Stimulated activated effector memory CD8-positive, alpha-beta T cell treated with anti-CD3 and anti-CD28 coated beads, Interleukin-12 subunit alpha, Interleukin-12 subunit beta, amount 100 ng/mL, for 72 hours (primary cell): Measurements from ENCODE around the gene SPATA33.
A peak's percentile ranks its signal among the peaks of the same experiment; 100 is the strongest.

Experiments
- ATAC-seq: fragments of 150-1000 bp; cut with Tn5 transposase; 2 replicates; pipeline ENCODE4 v1.10.0; 2021
- DNase-seq, 2 donors: peaks; one replicate each; pipeline ENCODE4 v3.0.0; 2021 to 2022; ENCODE audit warnings: low spot score in 2 of 2
- H3K27ac Mint-ChIP-seq: one replicate; pipeline ENCODE4 v1.8.0; 2022; ENCODE audit warnings: mild to moderate bottlenecking, mixed read lengths
- H3K36me3 Mint-ChIP-seq: one replicate; pipeline ENCODE4 v1.8.0; 2022; ENCODE audit warnings: mild to moderate bottlenecking, mixed read lengths
- H3K4me1 Mint-ChIP-seq: one replicate; pipeline ENCODE4 v1.8.0; 2022; ENCODE audit warnings: mixed read lengths
- H3K4me3 Mint-ChIP-seq: one replicate; pipeline ENCODE4 v1.8.0; 2022; ENCODE audit warnings: mild to moderate bottlenecking, mixed read lengths
- H3K9me3 Mint-ChIP-seq: one replicate; pipeline ENCODE4 v1.8.0; 2022; ENCODE audit warnings: mixed read lengths

SPATA33 gene

GRCh38 chr16:89704281-89704680, 46.6 kb downstream of the SPATA33 start:
- Mint-ChIP-seq H3K27ac (no peak overlapping the region), H3K4me1 (peaks cover 19% of the 10 kb centered on the region), H3K9me3 (no peaks in the 10 kb centered on the region), H3K4me3 (no peak overlapping the region), H3K36me3 (peaks cover 9% of the 10 kb centered on the region)
- no peak for DNase-seq
- ATAC-seq = no peak

- Mint-ChIP-seq H3K4me3 (no peak overlapping the region), H3K36me3 (peaks cover 5% of the 10 kb centered on the region), H3K9me3 (no peaks in the 10 kb centered on the region), H3K4me1 (peaks cover 16% of the 10 kb centered on the region), H3K27ac (no peak overlapping the region)
- DNase-seq = no peak
- ATAC-seq = no peak
These were observed 47.4 kb downstream of the SPATA33 start for GRCh38 chr16:89705006-89705405.

- H3K9me3 Mint-ChIP-seq = no peaks in the 10 kb centered on the region
- no peak overlapping the region for H3K4me3 Mint-ChIP-seq
- no peak for DNase-seq
- ATAC-seq = no peak
- peaks cover 11% of the 10 kb centered on the region for H3K4me1 Mint-ChIP-seq
- no peak overlapping the region for H3K27ac Mint-ChIP-seq
- H3K36me3 Mint-ChIP-seq = no peaks in the 10 kb centered on the region
These were observed 49.1 kb downstream of the SPATA33 start for GRCh38 chr16:89706518-89707260.

- no peak overlapping the region for H3K4me3 Mint-ChIP-seq
- H3K27ac Mint-ChIP-seq = no peak overlapping the region
- ATAC-seq (no peak), DNase-seq (no peak)
- peaks cover 6% of the 10 kb centered on the region for H3K4me1 Mint-ChIP-seq
- no peaks in the 10 kb centered on the region for H3K36me3 Mint-ChIP-seq
- H3K9me3 Mint-ChIP-seq = no peaks in the 10 kb centered on the region
These were observed 50.1 kb downstream of the SPATA33 start for GRCh38 chr16:89707695-89708094.

- H3K4me1 Mint-ChIP-seq = peaks cover 6% of the 10 kb centered on the region
- no peak overlapping the region for H3K4me3 Mint-ChIP-seq
- ATAC-seq (no peak), DNase-seq (no peak)
- no peaks in the 10 kb centered on the region for H3K36me3 Mint-ChIP-seq
- H3K27ac Mint-ChIP-seq = no peak overlapping the region
- H3K9me3 Mint-ChIP-seq = no peaks in the 10 kb centered on the region
These were observed 50.9 kb downstream of the SPATA33 start for GRCh38 chr16:89708481-89708931.

GRCh38 chr16:89709166-89709565, 51.5 kb downstream of the SPATA33 start:
- H3K36me3 Mint-ChIP-seq = peaks cover 3% of the 10 kb centered on the region
- ATAC-seq (no peak), DNase-seq (no peak)
- no peaks in the 10 kb centered on the region for H3K9me3 Mint-ChIP-seq
- H3K27ac Mint-ChIP-seq = no peak overlapping the region
- H3K4me1 Mint-ChIP-seq = peaks cover 6% of the 10 kb centered on the region
- H3K4me3 Mint-ChIP-seq = no peak overlapping the region

- H3K4me3 Mint-ChIP-seq = no peak overlapping the region
- ATAC-seq = no peak
- no peak overlapping the region for H3K27ac Mint-ChIP-seq
- peaks cover 10% of the 10 kb centered on the region for H3K36me3 Mint-ChIP-seq
- DNase-seq = no peak
- peaks cover 6% of the 10 kb centered on the region for H3K4me1 Mint-ChIP-seq
- H3K9me3 Mint-ChIP-seq = no peaks in the 10 kb centered on the region
These were observed 52.2 kb downstream of the SPATA33 start for GRCh38 chr16:89709716-89710432.

- Mint-ChIP-seq H3K4me3 (no peak overlapping the region), H3K4me1 (peaks cover 4% of the 10 kb centered on the region), H3K36me3 (peaks cover 20% of the 10 kb centered on the region), H3K9me3 (no peaks in the 10 kb centered on the region), H3K27ac (no peak overlapping the region)
- no peak for ATAC-seq
- no peak for DNase-seq
These were observed 53.3 kb downstream of the SPATA33 start for GRCh38 chr16:89710709-89711564.

- Mint-ChIP-seq H3K9me3 (no peaks in the 10 kb centered on the region), H3K4me1 (no peaks in the 10 kb centered on the region), H3K36me3 (peaks cover 26% of the 10 kb centered on the region), H3K4me3 (peak overlapping the region; percentile 67), H3K27ac (no peak overlapping the region)
- DNase-seq = peak; percentile 73 to 95
- peak; percentile 73 for ATAC-seq
These were observed 54.1 kb downstream of the SPATA33 start for GRCh38 chr16:89711601-89712273.

- peaks cover 30% of the 10 kb centered on the region for H3K36me3 Mint-ChIP-seq
- DNase-seq = no peak
- peak overlapping the region; percentile 67 for H3K4me3 Mint-ChIP-seq
- no peak for ATAC-seq
- no peaks in the 10 kb centered on the region for H3K9me3 Mint-ChIP-seq
- no peak overlapping the region for H3K27ac Mint-ChIP-seq
- no peaks in the 10 kb centered on the region for H3K4me1 Mint-ChIP-seq
These were observed 54.7 kb downstream of the SPATA33 start for GRCh38 chr16:89712274-89712781.

- peaks cover 30% of the 10 kb centered on the region for H3K4me1 Mint-ChIP-seq
- H3K9me3 Mint-ChIP-seq = no peaks in the 10 kb centered on the region
- DNase-seq (no peak), ATAC-seq (no peak)
- no peak overlapping the region for H3K27ac Mint-ChIP-seq
- no peak overlapping the region for H3K4me3 Mint-ChIP-seq
- H3K36me3 Mint-ChIP-seq = peaks cover 40% of the 10 kb centered on the region
These were observed 58.9 kb downstream of the SPATA33 start for GRCh38 chr16:89716493-89716892.

GRCh38 chr16:89716916-89717687, 59.5 kb downstream of the SPATA33 start:
- DNase-seq (no peak), ATAC-seq (no peak)
- H3K9me3 Mint-ChIP-seq = no peaks in the 10 kb centered on the region
- H3K4me1 Mint-ChIP-seq = peaks cover 30% of the 10 kb centered on the region
- H3K36me3 Mint-ChIP-seq = peaks cover 40% of the 10 kb centered on the region
- no peak overlapping the region for H3K4me3 Mint-ChIP-seq
- no peak overlapping the region for H3K27ac Mint-ChIP-seq

- Mint-ChIP-seq H3K9me3 (no peaks in the 10 kb centered on the region), H3K27ac (no peak overlapping the region), H3K36me3 (peaks cover 47% of the 10 kb centered on the region), H3K4me1 (peaks cover 36% of the 10 kb centered on the region), H3K4me3 (no peak overlapping the region)
- DNase-seq (no peak), ATAC-seq (no peak)
These were observed 60.3 kb downstream of the SPATA33 start for GRCh38 chr16:89717688-89718505.
